Stimulated activated CD8-positive, alpha-beta memory T cell treated with anti-CD3 and anti-CD28 coated beads, Interleukin-7, amount 100 ng/mL, for 4 hours (primary cell): Measurements from ENCODE around the gene SIX2.
A peak's percentile ranks its signal among the peaks of the same experiment; 100 is the strongest.

Experiments used
- DNase-seq, 2 donors: peaks; one replicate each; pipeline ENCODE4 v3.0.0-alpha.2; 2020; ENCODE audit warnings: low read depth in 2 of 2

Gene SIX2

GRCh38 chr2:45001869-45002385 is 7.3 kb downstream of the SIX2 start:
- no peak for DNase-seq

GRCh38 chr2:45000921-45001868 is 8.1 kb downstream of the SIX2 start:
- DNase-seq: no peak

- no peak for DNase-seq
Observed at GRCh38 chr2:45000341-45000901, 8.8 kb downstream of the SIX2 start.

- DNase-seq: no peak
Observed at GRCh38 chr2:44999540-44999939, 9.7 kb downstream of the SIX2 start.

GRCh38 chr2:44997963-44998362 is 11.3 kb downstream of the SIX2 start:
- DNase-seq: no peak

- DNase-seq: no peak
Observed at GRCh38 chr2:44996356-44996755, 12.9 kb downstream of the SIX2 start.

- no peak for DNase-seq
Observed at GRCh38 chr2:44994377-44994776, 14.9 kb downstream of the SIX2 start.

GRCh38 chr2:44989176-44989575 is 20.1 kb downstream of the SIX2 start:
- no peak for DNase-seq

- no peak for DNase-seq
Observed at GRCh38 chr2:44983836-44984604, 25.2 kb downstream of the SIX2 start.

GRCh38 chr2:44981714-44982108 is 27.5 kb downstream of the SIX2 start:
- peak; percentile 33 to 34 for DNase-seq

- no peak for DNase-seq
Observed at GRCh38 chr2:44980751-44981713, 28.2 kb downstream of the SIX2 start.

GRCh38 chr2:44979581-44979980 is 29.7 kb downstream of the SIX2 start:
- DNase-seq: no peak

- DNase-seq: no peak
Observed at GRCh38 chr2:44975571-44976450, 33.4 kb downstream of the SIX2 start.

- no peak for DNase-seq
Observed at GRCh38 chr2:44974064-44974715, 35.1 kb downstream of the SIX2 start.

- no peak for DNase-seq
Observed at GRCh38 chr2:44972771-44973535, 36.3 kb downstream of the SIX2 start.

- DNase-seq: no peak
Observed at GRCh38 chr2:44970846-44971450, 38.3 kb downstream of the SIX2 start.

GRCh38 chr2:44969936-44970335 is 39.3 kb downstream of the SIX2 start:
- no peak for DNase-seq

- DNase-seq: no peak
Observed at GRCh38 chr2:44967727-44968432, 41.4 kb downstream of the SIX2 start.
